G401.6 (cell line): ENCODE data around the gene TK1.
"Not testable (repeated sequence)": the region's sequence is repeated elsewhere in the genome, so short reads cannot be mapped to it uniquely, and the experiment has no call there.

Source experiments
- FAIRE-seq: peaks from 2 replicates; lab custom pipeline; 2012; peaks lifted over from hg19 to GRCh38; lab: Jason Lieb, UNC

TK1 gene

GRCh38 chr17:78186692-78187595 is at the start of gene TK1, which contains the start of gene AFMID:
Gene TK1, minus strand, starts transcription at chr17:78187052. Its CDS starts 58 bp downstream, at chr17:78186994.
Gene AFMID, plus strand, starts transcription at chr17:78187362. Its CDS starts 9 bp downstream, at chr17:78187371.
- FAIRE-seq = peak; percentile 98

GRCh38 chr17:78235885-78236284 is 49.0 kb upstream of the TK1 start:
- no peak for FAIRE-seq

- not testable (repeated sequence) for FAIRE-seq
Measured at GRCh38 chr17:78235022-78235421, 48.2 kb upstream of the TK1 start.

GRCh38 chr17:78234261-78234865 is 47.5 kb upstream of the TK1 start:
- no peak for FAIRE-seq

GRCh38 chr17:78233678-78234077 is 46.8 kb upstream of the TK1 start:
- FAIRE-seq = no peak

GRCh38 chr17:78232859-78233173 is 46.0 kb upstream of the TK1 start:
- no peak for FAIRE-seq

GRCh38 chr17:78231991-78232858 is 45.4 kb upstream of the TK1 start:
- FAIRE-seq = no peak

GRCh38 chr17:78230996-78231935 is 44.4 kb upstream of the TK1 start, which contains the start of gene TMEM235:
Gene TMEM235, plus strand, starts transcription at chr17:78231631. Its CDS starts 393 bp downstream, at chr17:78232024.
- FAIRE-seq = no peak

- FAIRE-seq = no peak
Measured at GRCh38 chr17:78230252-78230962, 43.6 kb upstream of the TK1 start.

- FAIRE-seq = no peak
Measured at GRCh38 chr17:78228176-78228575, 41.3 kb upstream of the TK1 start.

GRCh38 chr17:78227455-78227916 is 40.6 kb upstream of the TK1 start:
- no peak for FAIRE-seq

- FAIRE-seq = no peak
Measured at GRCh38 chr17:78226759-78227454, 40.1 kb upstream of the TK1 start.

GRCh38 chr17:78226055-78226758 is 39.4 kb upstream of the TK1 start:
- peak; percentile 88 for FAIRE-seq

GRCh38 chr17:78225088-78225865 is 38.4 kb upstream of the TK1 start:
- FAIRE-seq = no peak

- no peak for FAIRE-seq
Measured at GRCh38 chr17:78224231-78225087, 37.6 kb upstream of the TK1 start.

- FAIRE-seq = no peak
Measured at GRCh38 chr17:78223765-78224164, 36.9 kb upstream of the TK1 start.

- FAIRE-seq = no peak
Measured at GRCh38 chr17:78223061-78223460, 36.2 kb upstream of the TK1 start.
